ENCODE measurements around the gene SLC13A1. TPM values are rescaled to one million over a fixed set of nuclear protein-coding genes. Genes with fewer than 3 reads are reported as not detected.
"Not testable (repeated sequence)": the region's sequence is repeated elsewhere in the genome, so short reads cannot be mapped to it uniquely, and the experiment has no call there.

Gene SLC13A1
- polyA plus RNA-seq, 3 donors, result not detected

DNA sequence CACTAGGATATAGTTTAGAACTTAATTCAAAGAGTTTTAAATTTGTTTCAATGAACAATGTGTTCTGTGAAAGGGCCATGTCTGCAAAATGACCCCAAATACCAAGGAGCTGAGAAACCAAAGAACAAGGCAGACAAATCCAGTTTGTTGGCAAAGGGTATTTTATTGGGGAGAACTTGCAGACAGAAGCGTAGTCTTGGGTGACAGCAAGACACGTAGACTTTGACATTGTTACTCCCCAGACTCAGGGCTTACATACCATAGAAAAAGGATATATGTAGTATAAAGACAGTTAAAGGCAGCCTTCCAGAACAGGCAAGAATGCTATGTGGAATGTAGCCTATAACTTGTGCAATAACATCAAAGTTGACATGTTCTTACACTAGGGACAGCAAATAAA is 109.3 kb downstream of the SLC13A1 start:
- H3K36me3 Mint-ChIP-seq, result no peaks in the 10 kb centered on the region
- WGBS (ENCODE audit: insufficient coverage), result no CpG with 5 or more reads among the region's 2 CpGs
- H3K4me3 ChIP-seq (replicated peaks in 1 of 3; ENCODE audit: low read depth in 2 of 3, low read length in 3 of 3), result no peak overlapping the region
- H3K9me3 Mint-ChIP-seq, result peaks cover under 1 to 10% (median 5%) of the 10 kb centered on the region in 7 donors
- no peak overlapping the region for H3K4me2 ChIP-seq (replicated peaks; ENCODE audit: extremely low read depth, low read length, poor library complexity, severe bottlenecking)
- H3K4me1 Mint-ChIP-seq, result no peaks in the 10 kb centered on the region
- no peak overlapping the region for H3K27ac ChIP-seq (ENCODE audit: low read depth in 1 of 2, low read length in 2 of 2)
- intact Hi-C loops (cut with micrococcal nuclease), result no loop called here
- H3K36me3 ChIP-seq (replicated peaks in 1 of 2; ENCODE audit: control insufficient read depth in 1 of 2, insufficient read depth in 2 of 2, low read length in 2 of 2), result no peaks in the 10 kb centered on the region
- no peaks in the 10 kb centered on the region for H3K27me3 Mint-ChIP-seq (ENCODE audit: low read depth in 3 of 3)
- TF ChIP-seq, protein P1, sequence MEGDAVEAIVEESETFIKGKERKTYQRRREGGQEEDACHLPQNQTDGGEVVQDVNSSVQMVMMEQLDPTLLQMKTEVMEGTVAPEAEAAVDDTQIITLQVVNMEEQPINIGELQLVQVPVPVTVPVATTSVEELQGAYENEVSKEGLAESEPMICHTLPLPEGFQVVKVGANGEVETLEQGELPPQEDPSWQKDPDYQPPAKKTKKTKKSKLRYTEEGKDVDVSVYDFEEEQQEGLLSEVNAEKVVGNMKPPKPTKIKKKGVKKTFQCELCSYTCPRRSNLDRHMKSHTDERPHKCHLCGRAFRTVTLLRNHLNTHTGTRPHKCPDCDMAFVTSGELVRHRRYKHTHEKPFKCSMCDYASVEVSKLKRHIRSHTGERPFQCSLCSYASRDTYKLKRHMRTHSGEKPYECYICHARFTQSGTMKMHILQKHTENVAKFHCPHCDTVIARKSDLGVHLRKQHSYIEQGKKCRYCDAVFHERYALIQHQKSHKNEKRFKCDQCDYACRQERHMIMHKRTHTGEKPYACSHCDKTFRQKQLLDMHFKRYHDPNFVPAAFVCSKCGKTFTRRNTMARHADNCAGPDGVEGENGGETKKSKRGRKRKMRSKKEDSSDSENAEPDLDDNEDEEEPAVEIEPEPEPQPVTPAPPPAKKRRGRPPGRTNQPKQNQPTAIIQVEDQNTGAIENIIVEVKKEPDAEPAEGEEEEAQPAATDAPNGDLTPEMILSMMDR (IDR thresholded peaks at IDR 0.05), result no peak
- no peak overlapping the region for H2AFZ ChIP-seq (ENCODE audit: insufficient read depth, low read depth, low read length, poor library complexity, severe bottlenecking)
- no peak for DNase-seq
- peaks cover 0 to 9% of the 10 kb centered on the region in 2 donors for H3K9me3 ChIP-seq (replicated peaks in 1 of 2; ENCODE audit: control insufficient read depth in 1 of 2, insufficient read depth in 1 of 2, low read length in 2 of 2)
- no peaks in the 10 kb centered on the region for H3K79me2 ChIP-seq (ENCODE audit: insufficient read depth, low read length)
- H4K20me1 ChIP-seq (ENCODE audit: insufficient read depth, low read length), result no peaks in the 10 kb centered on the region
- no peaks in the 10 kb centered on the region for H3K4me1 ChIP-seq (ENCODE audit: control insufficient read depth in 1 of 2, insufficient read depth in 2 of 2, low read length in 2 of 2)
- H3K27ac Mint-ChIP-seq, result no peak overlapping the region
- H3K27me3 ChIP-seq (ENCODE audit: control insufficient read depth in 2 of 2, insufficient read depth in 2 of 2, low read length in 2 of 2), result no peaks in the 10 kb centered on the region
- H3K4me3 Mint-ChIP-seq, result no peak overlapping the region
- no peak overlapping the region for H3K9ac ChIP-seq (ENCODE audit: insufficient read depth, low read length, poor library complexity, severe bottlenecking)

DNA sequence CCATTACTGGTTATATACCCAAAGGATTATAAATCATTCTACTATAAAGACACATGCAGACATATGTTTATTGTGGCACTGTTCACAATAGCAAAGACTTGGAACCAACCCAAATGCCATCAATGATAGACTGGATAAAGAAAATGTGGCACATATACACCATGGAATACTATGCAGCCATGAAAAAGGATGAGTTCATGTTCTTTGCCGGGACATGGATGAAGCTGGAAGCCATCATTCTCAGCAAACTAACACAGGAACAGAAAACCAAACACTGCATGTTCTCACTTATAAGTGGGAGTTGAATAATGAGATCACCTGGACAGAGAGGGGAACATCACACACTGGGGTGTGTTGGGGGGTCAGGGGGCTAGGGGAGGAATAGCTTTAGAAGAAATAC is 112.9 kb downstream of the SLC13A1 start:
- H3K27me3 Mint-ChIP-seq (ENCODE audit: low read depth in 3 of 3); H4K20me1 ChIP-seq (ENCODE audit: insufficient read depth, low read length); H3K36me3 Mint-ChIP-seq; H3K4me1 Mint-ChIP-seq; H3K27ac ChIP-seq (ENCODE audit: low read depth in 1 of 2, low read length in 2 of 2); H2AFZ ChIP-seq (ENCODE audit: insufficient read depth, low read depth, low read length, poor library complexity, severe bottlenecking); DNase-seq; H3K9ac ChIP-seq (ENCODE audit: insufficient read depth, low read length, poor library complexity, severe bottlenecking); intact Hi-C loops (cut with micrococcal nuclease); H3K27me3 ChIP-seq (ENCODE audit: control insufficient read depth in 2 of 2, insufficient read depth in 2 of 2, low read length in 2 of 2); H3K79me2 ChIP-seq (ENCODE audit: insufficient read depth, low read length); H3K36me3 ChIP-seq (replicated peaks in 1 of 2; ENCODE audit: control insufficient read depth in 1 of 2, insufficient read depth in 2 of 2, low read length in 2 of 2); H3K4me3 Mint-ChIP-seq; H3K4me1 ChIP-seq (ENCODE audit: control insufficient read depth in 1 of 2, insufficient read depth in 2 of 2, low read length in 2 of 2); H3K4me3 ChIP-seq (replicated peaks in 1 of 3; ENCODE audit: low read depth in 2 of 3, low read length in 3 of 3); H3K27ac Mint-ChIP-seq; H3K4me2 ChIP-seq (replicated peaks; ENCODE audit: extremely low read depth, low read length, poor library complexity, severe bottlenecking): not testable (repeated sequence)
- H3K9me3 Mint-ChIP-seq, result peaks cover 10 to 19% (median 17%) of the 10 kb centered on the region in 7 donors
- whole genome bisulfite sequencing (ENCODE audit: insufficient coverage), result no CpG with 5 or more reads among the region's 1 CpG
- H3K9me3 ChIP-seq (replicated peaks in 1 of 2; ENCODE audit: control insufficient read depth in 1 of 2, insufficient read depth in 1 of 2, low read length in 2 of 2), result peaks cover 0 to 17% of the 10 kb centered on the region in 2 donors

DNA sequence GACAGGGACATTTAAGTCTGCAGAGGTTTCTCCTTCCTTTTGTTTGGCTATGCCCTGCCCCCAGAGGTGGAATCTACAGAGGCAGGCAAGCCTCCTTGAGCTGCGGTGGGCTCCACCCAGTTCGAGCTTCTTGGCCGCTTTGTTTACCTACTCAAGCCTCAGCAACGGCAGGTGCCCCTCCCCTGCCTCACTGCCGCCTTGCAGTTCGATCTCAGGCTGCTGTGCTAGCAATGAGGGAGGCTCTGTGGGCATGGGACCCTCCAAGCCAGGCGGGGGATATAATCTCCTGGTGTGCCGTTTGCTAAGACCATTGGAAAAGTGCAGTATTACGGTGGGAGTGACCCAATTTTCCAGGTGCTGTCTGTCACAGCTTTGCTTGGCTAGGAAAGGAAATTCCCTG is 114.9 kb downstream of the SLC13A1 start:
- H3K4me1 ChIP-seq (ENCODE audit: control insufficient read depth in 1 of 2, insufficient read depth in 2 of 2, low read length in 2 of 2); H2AFZ ChIP-seq (ENCODE audit: insufficient read depth, low read depth, low read length, poor library complexity, severe bottlenecking); H3K27me3 ChIP-seq (ENCODE audit: control insufficient read depth in 2 of 2, insufficient read depth in 2 of 2, low read length in 2 of 2); H3K4me2 ChIP-seq (replicated peaks; ENCODE audit: extremely low read depth, low read length, poor library complexity, severe bottlenecking); H3K4me1 Mint-ChIP-seq; intact Hi-C loops (cut with micrococcal nuclease); H3K4me3 ChIP-seq (replicated peaks in 1 of 3; ENCODE audit: low read depth in 2 of 3, low read length in 3 of 3); H3K36me3 Mint-ChIP-seq; H3K36me3 ChIP-seq (replicated peaks in 1 of 2; ENCODE audit: control insufficient read depth in 1 of 2, insufficient read depth in 2 of 2, low read length in 2 of 2); H3K79me2 ChIP-seq (ENCODE audit: insufficient read depth, low read length); H3K27me3 Mint-ChIP-seq (ENCODE audit: low read depth in 3 of 3); H4K20me1 ChIP-seq (ENCODE audit: insufficient read depth, low read length); H3K27ac ChIP-seq (ENCODE audit: low read depth in 1 of 2, low read length in 2 of 2); H3K27ac Mint-ChIP-seq; DNase-seq; H3K9ac ChIP-seq (ENCODE audit: insufficient read depth, low read length, poor library complexity, severe bottlenecking): not testable (repeated sequence)
- 96% methylated on average over 8 of the region's 9 CpGs for WGBS (ENCODE audit: insufficient coverage)
- H3K9me3 ChIP-seq (replicated peaks in 1 of 2; ENCODE audit: control insufficient read depth in 1 of 2, insufficient read depth in 1 of 2, low read length in 2 of 2), result peaks cover 0 to 10% of the 10 kb centered on the region in 2 donors
- peak overlapping the region in 1 of 2 donors; percentile 41 for H3K4me3 Mint-ChIP-seq
- H3K9me3 Mint-ChIP-seq, result peaks cover 8 to 22% (median 13%) of the 10 kb centered on the region in 7 donors

Measured in CD14-positive monocyte (primary cell).